Left cardiac atrium (tissue), 4 donors: Measurements from ENCODE around the gene PRR15L. TPM values are rescaled to one million over a fixed set of nuclear protein-coding genes. Genes with fewer than 3 reads are reported as not detected.
A peak's percentile ranks its signal among the peaks of the same experiment; 100 is the strongest.
"Not testable (repeated sequence)": the region's sequence is repeated elsewhere in the genome, so short reads cannot be mapped to it uniquely, and the experiment has no call there.

Experiments used
- ATAC-seq, 2 donors: fragments of 200-7000 bp; cut with Tn5 transposase; one replicate each; pipeline ENCODE4 v1.9.1; 2020; ENCODE audit warnings: mild to moderate bottlenecking in 2 of 2, moderate library complexity in 2 of 2
- DNase-seq: peaks from one replicate; pipeline ENCODE4 v3.0.0-alpha.2; 2020
- intact Hi-C, 2 donors: fragments of 100-400 bp; cut with DNase I; formaldehyde crosslinking; loops; one replicate each; pipeline versions ENCODE4 v1.14.1 to v1.15.1; 2022 to 2023
- long read RNA-seq: library from polyadenylated mRNA; unstranded; transcript quantifications from one replicate; pipeline ENCODE4 v2.0.0, GENCODE V29; 2021
- total RNA-seq, 2 donors: library from RNA; stranded (reverse); fragmentation: NEBNext Ultra II Directional; extraction: Animal tissue kit (Norgen Biotek cat#: 25700); gene quantifications; one replicate each; pipeline ENCODE4 v1.2.1, GENCODE V29; 2021
- donor health status: DM: no; HTN: yes; CAD: no.
- donor health status: DM: no; HTN: yes; CAD: no; lungs with severe emphysema.
- donor health status: DM: yes; HTN: yes; CAD: no.
- donor health status: Dilated cardiomyopathy.

The PRR15L gene, protein sequence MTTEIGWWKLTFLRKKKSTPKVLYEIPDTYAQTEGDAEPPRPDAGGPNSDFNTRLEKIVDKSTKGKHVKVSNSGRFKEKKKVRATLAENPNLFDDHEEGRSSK
- total RNA-seq, result under 1 TPM; 0.47 to 0.62 TPM
- long read RNA-seq, result 0 reads

DNA sequence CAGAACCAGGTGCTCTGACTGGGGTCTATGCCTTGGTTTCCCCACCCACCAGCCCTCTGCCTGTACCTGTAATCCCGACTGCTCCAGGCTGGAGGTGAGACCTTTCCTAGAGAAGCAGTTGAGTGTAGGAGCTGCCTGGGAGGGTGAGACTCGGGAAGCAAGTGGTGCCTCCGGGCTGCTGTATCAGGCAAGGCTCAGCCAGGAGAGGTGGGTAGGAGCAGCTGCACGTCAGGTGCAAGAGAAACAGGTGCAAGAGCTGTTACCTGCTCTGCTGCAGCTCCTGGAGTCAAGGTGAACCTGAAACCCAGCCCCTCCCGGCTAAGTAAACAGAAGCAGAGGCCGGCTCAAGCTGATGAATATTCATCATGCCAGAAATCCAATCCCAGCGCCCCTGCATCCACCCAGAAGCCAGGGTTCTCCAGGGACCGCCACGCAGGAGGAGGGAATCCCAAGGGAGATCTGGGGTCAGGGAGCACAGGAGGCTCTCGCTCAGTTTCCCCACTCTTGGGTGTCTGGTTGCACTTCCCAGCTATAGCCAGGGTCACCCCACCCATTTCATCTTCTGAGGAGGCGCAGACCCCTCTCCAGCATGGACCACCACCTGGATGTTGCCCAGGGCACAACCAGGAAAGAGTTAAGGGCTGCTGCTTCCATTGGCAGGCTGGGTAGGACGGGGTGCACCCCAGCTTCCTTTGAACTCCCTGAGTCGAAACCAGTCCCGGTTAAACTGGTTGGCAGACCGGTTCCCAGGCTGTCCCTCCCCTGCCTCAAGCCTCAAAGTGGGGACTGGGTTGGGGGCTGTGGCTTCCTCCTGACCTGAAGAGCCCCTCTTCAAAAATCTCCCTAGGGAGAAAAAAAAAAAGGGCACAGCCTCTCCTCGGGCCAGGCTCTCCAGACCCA, at the start of gene PRR15L:
TSS of gene PRR15L (minus strand) at position 293 of the 900 bp plus-strand sequence. CDS start 4,649 bp downstream, outside the sequence.
- intact Hi-C loops, result no loop called here
- ATAC-seq (peak in 1 of 2 donors; percentile 5), DNase-seq (no peak)

DNA sequence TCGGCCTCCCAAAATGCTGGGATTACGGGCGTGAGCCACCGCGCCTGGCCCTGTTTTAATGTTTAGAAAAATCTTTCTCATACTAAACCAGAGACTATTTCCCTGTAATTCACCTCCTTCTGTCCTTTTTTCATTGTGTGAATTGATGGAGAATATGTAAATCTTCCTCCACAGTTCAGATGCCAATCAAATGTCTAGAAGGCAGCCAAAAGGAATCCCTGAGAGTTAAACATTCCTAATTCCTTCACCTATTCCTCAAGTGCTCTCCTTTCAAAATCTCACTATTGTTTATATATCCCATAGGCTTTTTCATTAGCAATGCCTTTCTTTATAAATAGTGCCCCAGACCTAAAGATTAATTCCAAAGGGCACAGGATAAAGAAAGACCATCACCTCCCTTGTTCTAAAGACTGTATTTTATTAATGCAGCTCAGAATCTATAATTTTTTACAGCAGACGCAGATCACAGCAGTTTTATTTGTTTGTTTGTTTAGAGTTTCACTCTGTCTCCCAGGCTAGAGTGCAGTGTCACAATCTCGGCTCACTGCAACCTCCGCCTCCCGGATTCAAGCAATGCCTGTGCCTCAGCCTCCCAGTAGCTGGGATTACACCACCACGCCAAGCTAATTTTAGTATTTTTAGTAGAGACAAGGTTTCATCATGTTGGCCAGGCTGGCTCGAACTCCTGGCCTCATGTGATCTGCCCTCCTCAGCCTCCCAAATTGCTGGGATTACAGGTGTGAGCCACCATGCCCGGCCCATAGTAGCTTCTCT, 49.4 kb upstream of the PRR15L start:
- no peak for ATAC-seq
- DNase-seq, result no peak
- intact Hi-C loops, result no loop called here

DNA sequence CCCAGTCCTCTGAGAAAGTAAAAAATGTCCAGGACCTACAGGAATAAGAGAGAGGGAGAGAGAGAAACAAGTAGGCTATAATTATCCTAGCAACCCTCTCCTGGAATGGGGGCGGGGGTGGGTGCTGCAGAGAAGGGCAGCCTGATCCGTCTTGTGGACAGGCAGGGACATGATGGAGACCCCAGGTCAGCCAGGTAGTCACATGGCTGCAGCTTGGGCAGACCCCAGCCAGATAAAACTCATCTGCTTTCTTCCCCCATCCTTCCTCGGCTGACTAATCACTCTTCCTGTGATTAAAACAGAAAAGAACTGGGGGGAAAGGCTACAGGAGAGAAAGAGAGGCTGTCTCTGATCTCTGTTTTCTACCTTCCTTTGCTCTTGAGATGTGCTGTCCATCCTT, 47.3 kb upstream of the PRR15L start:
- intact Hi-C loops, result no loop called here
- DNase-seq (no peak), ATAC-seq (no peak)

DNA sequence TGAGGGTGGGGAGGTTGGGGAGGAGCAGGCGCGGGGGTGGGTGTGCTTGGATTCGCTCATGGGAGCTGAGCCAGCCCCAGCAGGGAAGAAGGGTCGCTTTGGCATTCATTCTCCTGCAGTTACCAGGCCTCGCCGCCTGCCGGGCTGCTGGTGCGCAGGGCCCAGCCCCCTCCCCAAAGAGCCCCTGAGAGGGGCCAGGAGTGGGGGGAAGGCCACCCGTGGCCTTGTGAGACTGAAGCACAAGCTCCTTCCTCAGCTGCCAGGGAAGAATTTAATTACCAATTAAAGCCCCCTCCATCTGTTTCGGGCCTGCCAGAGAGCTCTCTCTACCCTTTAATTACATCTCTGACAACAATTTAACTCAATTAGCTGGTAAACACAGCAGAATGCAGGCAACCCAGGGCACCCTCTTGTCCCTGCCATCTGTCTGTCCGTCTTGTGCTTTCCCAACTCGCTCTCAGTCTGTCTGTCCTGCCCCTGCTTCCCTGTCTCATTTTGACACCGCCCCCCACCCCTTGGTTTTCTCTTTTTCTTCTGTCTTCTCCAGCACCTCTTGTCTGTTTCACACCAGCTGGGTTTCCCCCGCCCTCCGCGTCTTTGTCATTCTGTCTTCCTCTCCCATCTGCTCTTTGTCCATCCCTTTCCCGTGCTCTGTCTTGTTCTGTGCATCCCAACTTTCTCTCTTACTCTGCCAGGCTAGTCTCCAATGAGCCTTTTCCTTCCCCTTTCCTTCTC, 45.9 kb upstream of the PRR15L start:
- DNase-seq, result no peak
- intact Hi-C loops, result no loop called here
- peak in 1 of 2 donors; percentile 21 for ATAC-seq

DNA sequence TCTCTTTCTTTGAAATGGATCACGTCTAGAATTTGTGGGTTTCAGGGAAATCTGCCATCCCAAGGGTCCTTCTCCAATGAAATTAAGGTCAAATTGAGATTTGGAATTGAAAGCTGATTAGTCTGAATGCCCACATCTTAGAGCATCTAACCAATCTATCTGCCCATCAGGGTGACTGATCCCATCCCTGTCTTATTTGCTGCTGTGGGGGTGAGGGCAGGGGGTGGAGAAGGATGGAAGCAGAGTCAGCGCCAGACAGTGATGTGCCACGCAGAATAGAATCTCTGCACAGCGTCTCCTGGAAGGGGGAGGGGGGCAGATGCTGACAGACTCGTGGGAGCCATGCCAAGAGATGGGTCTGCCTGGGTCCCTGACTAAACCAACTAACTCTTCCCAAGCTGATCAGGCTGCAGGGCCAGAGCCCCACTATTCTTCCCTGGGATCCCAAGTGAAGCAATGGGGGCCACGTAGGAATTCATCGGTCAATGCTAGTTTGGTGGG, 45.3 kb upstream of the PRR15L start:
- ATAC-seq (no peak), DNase-seq (no peak)
- intact Hi-C loops, result no loop called here

DNA sequence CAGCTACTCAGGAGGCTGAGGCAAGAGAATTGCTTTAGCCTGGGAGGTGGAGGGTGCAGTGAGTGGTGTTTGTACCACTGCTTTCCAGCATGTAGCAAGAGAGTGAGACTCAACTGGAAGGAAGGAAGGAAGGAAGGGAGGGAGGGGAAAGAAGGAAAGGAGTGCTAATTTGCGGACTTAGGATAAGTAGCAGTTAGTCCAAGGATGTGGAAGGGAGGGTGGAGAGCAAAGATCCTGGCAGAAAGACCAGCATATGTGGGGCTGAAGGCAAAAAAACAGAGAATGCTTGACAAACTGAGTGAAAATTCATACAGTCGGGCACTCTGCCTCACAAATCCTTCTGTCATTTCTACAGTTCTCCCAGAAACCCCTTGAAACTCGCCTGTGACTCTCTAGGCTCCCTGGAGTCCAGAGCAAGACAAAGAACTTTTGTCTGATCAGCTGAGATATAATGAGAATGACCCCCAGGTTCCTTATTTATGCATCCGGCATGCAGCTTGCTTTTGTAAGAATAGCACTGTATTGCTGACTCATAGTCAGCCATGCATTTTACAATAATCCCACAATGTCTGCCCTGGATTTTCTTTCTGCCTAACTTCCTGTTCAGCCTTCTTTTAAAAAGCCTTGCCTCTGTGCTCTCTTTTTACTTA, 44.7 kb upstream of the PRR15L start:
- DNase-seq, result no peak
- peak; percentile 70 to 73 for ATAC-seq
- intact Hi-C loops, result no loop called here

DNA sequence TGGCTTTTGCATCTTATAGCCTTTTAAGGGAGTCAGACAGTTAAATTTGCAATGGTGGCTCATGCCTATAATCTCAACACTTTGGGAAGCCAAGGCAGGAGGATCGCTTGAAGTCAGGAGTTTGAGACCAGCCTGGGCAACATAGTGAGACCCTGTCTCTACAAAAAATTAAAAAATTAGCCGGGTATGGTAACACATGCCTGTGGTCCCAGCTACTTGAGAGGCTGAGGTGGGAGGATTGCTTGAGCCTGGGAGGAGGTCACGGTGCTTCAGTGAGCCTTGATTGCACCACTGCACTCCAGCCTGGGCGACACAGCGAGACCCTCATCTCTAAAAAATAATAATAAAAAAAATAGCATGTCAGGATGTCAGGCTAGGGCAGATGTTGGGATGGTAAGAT, 44.0 kb upstream of the PRR15L start:
- DNase-seq, ATAC-seq, intact Hi-C loops: not testable (repeated sequence)

DNA sequence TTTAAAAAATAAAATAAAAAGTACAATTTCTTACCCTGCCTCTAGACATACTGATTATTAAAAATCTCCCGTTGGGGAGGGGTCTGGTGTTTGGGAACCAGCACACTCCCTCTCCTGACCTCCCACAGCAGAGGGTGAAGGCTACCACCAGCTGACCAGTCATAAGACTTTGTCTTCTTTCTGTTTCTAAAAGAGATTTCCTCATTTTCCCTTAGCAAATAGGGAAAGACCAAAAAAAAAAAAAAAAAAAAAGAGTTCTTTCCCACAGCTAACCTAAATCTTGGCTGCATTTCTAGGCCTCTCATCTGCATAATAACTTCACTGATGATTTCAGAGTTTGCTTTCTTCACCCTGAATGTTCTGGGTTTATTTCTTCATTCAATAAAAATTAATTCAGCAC, 43.5 kb upstream of the PRR15L start:
- intact Hi-C loops, result no loop called here
- DNase-seq, result no peak
- ATAC-seq, result peak in 1 of 2 donors; percentile 30

DNA sequence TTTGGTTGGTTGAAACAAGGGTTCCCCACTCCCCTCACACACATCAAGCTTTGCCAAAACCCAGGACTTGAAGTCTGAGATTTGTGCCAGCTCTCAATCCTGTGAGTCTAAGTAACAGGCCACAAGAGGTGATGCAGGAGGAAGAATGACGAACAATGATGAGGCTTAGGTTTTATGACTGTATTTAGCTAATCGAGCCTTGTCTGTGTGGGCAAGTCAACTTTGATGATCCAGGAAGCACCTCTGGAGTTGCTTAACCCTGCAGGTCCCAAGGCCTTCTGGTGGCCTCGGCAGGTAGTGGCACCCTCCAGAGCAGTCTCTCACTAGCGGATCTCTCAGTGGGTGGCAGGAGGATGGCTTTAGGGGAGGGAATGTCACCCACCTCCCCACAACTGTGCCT, 41.9 kb upstream of the PRR15L start:
- no peak for DNase-seq

DNA sequence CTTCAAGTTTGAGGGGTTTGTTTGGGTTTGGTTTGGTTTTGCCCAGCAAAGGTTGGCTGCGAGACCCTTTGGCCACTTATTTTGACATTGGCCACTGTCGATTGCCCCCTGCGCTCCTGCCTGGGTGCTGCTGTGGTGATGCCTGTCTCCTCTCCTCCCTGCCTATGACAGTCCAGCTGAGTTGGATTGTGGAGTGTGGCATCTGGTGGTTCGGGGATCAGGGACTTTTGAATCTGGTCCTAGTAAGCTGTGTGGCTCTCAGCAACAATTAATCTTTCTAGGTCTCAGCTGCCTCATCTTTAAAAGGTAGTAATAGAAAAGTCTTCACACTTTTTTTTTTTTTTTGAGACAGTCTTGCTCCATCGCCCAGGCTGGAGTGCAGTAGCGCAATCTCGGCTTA, 40.4 kb upstream of the PRR15L start:
- intact Hi-C loops, result no loop called here
- ATAC-seq, result no peak
- no peak for DNase-seq

More for the DNA sequence above, 41.9 kb upstream of the PRR15L start:
- intact Hi-C loops, result no loop called here
- ATAC-seq, result no peak

DNA sequence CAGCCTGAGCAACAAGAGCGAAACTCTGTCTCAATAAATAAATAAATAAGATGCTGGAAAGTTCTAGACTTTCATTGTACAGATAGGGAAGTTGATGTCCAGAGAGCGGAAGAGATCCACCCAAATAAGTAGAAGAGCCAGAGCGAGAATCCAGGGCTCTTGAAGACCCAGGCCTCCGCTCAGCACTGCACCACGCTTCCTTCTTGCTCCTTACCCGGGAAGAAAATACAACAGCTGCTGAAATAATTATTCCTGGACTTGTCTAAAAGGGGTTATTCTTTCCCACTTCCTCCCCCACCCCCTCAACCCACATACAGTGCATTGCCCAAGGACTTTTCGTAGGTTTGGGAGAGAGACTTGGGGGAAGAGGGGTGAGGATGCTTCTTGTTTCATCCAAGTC, 39.9 kb upstream of the PRR15L start:
- DNase-seq, result no peak

DNA sequence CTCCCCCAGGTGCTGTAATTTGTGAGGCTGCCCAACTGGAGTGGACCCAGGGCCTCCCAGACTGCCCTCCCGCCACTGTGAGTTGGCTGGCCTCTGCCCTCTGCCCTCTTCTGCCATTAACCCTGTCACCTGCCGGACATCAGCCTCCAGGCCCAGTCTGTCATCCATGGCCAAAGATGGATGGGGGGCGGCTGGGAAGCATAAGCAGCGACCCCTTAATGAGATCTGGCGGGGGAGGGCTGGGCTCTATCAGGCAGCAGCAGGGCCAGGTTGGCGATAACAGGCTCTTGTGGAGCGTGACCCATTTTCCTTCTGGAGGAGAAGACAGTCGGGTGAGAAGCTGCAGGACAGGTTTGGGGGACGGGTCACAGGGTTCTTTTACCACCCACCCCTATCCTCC, 38.5 kb upstream of the PRR15L start:
- ATAC-seq (no peak), DNase-seq (no peak)
- intact Hi-C loops, result no loop called here

More for the DNA sequence above, 39.9 kb upstream of the PRR15L start:
- intact Hi-C loops, result no loop called here
- no peak for ATAC-seq

DNA sequence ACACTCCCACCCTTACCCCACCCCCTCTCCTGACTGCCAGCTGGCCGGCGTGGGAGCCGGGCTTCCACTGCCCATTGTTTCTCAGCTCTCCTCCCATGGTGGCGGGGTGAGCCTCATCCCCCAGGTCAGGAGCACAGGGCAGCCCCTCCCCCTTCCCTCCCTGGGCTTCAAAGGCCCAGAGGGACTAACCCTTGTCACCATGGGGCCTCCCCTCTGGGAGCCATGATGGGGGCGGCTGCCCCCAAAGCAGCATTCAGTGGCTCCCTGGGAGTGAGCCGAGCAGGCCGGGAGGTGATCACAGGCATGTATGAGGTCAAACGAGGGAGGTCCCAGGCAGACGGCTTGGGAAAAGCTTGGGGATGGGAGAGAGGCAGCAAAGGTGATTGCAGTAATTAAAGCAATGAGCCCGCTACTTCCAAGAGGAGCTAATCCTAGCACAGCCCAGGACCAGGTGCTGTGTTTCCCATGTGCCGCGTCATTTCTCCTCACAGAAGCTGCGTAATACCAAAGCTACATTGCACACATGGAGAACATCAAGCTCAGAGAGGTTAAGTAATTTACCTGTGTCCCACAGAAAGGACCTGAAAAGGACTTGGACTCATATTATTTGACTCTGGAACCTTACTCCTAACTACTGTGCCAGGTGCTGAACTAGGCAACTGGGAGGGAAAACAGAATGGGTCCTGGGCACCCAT, 37.7 kb upstream of the PRR15L start:
- intact Hi-C loops, result no loop called here
- DNase-seq (no peak), ATAC-seq (no peak)

DNA sequence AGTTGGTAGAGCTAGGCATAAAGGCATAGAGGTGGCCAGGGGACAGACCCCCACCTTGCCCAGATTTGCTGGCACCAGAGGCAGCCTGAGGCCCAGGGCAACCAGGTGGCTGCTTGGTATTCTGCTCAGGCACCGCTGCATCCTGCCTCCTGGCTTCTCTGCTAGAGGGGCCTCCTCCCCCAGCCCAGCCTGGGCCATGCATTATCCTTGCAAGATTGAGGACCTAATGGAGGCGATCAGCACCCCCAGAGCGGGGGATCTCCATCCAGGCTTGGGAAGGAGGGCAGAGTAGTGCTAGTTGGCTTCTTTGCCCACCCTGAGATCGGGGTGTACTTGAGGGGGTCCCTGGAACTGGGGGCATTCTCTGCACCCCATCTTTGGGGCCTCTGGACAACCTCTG, 37.0 kb upstream of the PRR15L start:
- ATAC-seq (no peak), DNase-seq (no peak)
- intact Hi-C loops, result no loop called here

DNA sequence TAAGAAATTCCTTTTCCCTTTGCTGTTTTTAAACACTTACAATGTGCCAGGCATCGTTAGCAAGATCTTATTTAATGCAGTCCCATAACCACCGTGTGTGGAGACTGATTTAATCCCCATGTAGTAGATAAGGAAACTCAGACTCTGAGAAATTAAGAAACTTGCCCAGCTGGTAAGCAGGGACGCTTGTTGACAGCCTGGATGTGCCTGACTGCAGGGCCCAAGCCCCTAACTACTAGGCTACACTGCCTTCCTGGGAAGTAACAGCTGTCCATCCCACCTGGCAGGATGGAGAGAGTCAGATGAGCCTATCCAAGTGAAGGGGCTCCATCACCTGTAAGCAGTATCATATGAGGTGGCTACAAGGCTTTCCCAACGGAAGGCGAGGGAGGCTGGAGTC, 36.3 kb upstream of the PRR15L start:
- intact Hi-C loops, result no loop called here
- ATAC-seq, result no peak

DNA sequence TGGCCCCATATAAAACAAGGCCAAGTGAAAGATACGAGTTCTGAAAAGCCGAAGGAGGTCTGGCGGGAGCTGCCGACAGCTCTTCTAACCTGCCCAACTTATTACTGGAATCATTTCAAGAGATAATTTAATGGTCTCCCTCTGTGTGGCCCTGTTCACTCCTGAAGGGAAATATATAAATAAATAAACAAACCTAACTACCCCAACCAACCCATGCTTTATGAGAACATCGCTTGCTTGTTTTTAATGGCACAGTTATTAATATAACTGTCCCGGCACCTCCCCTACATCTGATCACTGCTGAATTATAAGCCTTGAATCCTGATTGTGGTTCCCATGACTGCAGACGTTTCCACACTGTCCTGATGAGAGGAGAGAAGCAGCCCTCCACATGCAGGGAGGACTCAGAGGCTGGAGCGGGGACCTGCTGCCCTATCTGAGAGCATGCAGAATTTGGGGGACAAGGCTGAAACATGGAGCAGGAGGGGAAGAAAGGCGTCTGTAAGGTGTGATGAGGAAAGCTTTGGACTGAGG, 35.4 kb upstream of the PRR15L start:
- no peak for DNase-seq
- ATAC-seq, result no peak
- intact Hi-C loops, result no loop called here

More for the DNA sequence above, 36.3 kb upstream of the PRR15L start:
- DNase-seq, result no peak

DNA sequence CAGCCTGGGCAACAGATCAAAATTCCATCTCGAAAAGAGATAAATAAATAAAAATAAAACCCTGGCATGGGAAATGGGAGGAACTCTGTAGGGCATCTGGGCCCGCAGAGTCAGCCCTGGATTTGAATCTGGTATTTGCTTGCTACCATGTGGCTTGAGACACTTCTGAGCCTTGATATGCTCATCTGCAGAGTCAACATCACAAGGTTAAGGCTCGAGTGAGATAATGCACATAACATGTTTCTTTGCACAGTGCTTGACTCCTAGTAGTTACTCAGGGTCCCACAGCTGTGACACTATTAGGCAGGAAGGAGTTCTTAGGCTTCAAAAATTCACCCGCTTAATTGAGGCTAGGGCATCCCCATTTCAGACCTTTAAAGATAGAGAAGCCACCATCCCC, 34.5 kb upstream of the PRR15L start:
- intact Hi-C loops, result no loop called here
- DNase-seq, result no peak
- ATAC-seq, result no peak
